GM23338 (cell line): ENCODE data around the gene NUBPL. TPM values are rescaled to one million over a fixed set of nuclear protein-coding genes. Genes with fewer than 3 reads are reported as not detected.
"Not testable (repeated sequence)": the region's sequence is repeated elsewhere in the genome, so short reads cannot be mapped to it uniquely, and the experiment has no call there.

Source experiments
- ATAC-seq: fragments of 200-7000 bp; cut with Tn5 transposase; 3 replicates; pipeline ENCODE4 v1.9.1; 2020
- DNase-seq: peaks from one replicate; pipeline ENCODE4 v3.0.0-alpha.2; 2015; ENCODE audit warnings: low spot score
- H2AFZ ChIP-seq: fragments of 200-600 bp; sonication (generic); 2 replicates; pipeline ENCODE4 v1.8.0; 2016; ENCODE audit warnings: antibody characterized with exemption, mild to moderate bottlenecking, moderate library complexity
- H3F3A ChIP-seq: fragments of 200-600 bp; sonication (generic); replicated peaks from 2 replicates; pipeline ENCODE4 v1.8.0; 2017; ENCODE audit warnings: antibody characterized with exemption, mixed run types, low read depth
- H3K27ac ChIP-seq: fragments of 200-600 bp; sonication (generic); 2 replicates; pipeline ENCODE4 v1.6.1; 2016; ENCODE audit warnings: low read depth
- H3K27me3 ChIP-seq: fragments of 200-600 bp; sonication (generic); 2 replicates; pipeline ENCODE4 v1.8.0; 2016; ENCODE audit warnings: mild to moderate bottlenecking, mixed run types, moderate library complexity; ENCODE audit not compliant: insufficient read depth
- H3K36me3 ChIP-seq: fragments of 200-600 bp; sonication (generic); 2 replicates; pipeline ENCODE4 v1.8.0; 2016; ENCODE audit warnings: mild to moderate bottlenecking; ENCODE audit not compliant: insufficient read depth
- H3K4me1 ChIP-seq: fragments of 200-600 bp; sonication (generic); 2 replicates; pipeline ENCODE4 v1.8.0; 2016; ENCODE audit warnings: mild to moderate bottlenecking, moderate library complexity; ENCODE audit not compliant: insufficient read depth
- H3K4me2 ChIP-seq: fragments of 200-600 bp; sonication (generic); 2 replicates; pipeline ENCODE4 v1.7.1; 2017; ENCODE audit warnings: mixed run types
- H3K4me3 ChIP-seq: fragments of 200-600 bp; sonication (generic); 2 replicates; pipeline ENCODE4 v1.6.1; 2016; ENCODE audit warnings: mixed run types
- H3K79me2 ChIP-seq: fragments of 200-600 bp; sonication (generic); replicated peaks from 2 replicates; pipeline ENCODE4 v1.8.0; 2017; ENCODE audit warnings: mild to moderate bottlenecking; ENCODE audit not compliant: insufficient read depth
- H3K9me2 ChIP-seq: fragments of 200-600 bp; sonication (generic); 2 replicates; pipeline ENCODE4 v1.8.0; 2017; ENCODE audit not compliant: insufficient read depth
- H4K20me1 ChIP-seq: fragments of 200-600 bp; sonication (generic); replicated peaks from 2 replicates; pipeline ENCODE4 v1.8.0; 2017; ENCODE audit warnings: mild to moderate bottlenecking; ENCODE audit not compliant: insufficient read depth
- H3K27ac Mint-ChIP-seq: 2 replicates; pipeline ENCODE4 v1.8.0; 2020; ENCODE audit warnings: inconsistent platforms, mild to moderate bottlenecking, moderate library complexity, mixed read lengths
- H3K27me3 Mint-ChIP-seq: 3 replicates; pipeline ENCODE4 v1.8.0; 2022; ENCODE audit warnings: low read depth, mild to moderate bottlenecking, moderate library complexity, mixed read lengths, inconsistent platforms; ENCODE audit not compliant: insufficient read depth, poor library complexity
- H3K36me3 Mint-ChIP-seq: 3 replicates; pipeline ENCODE4 v1.8.0; 2021; ENCODE audit warnings: low read depth, mild to moderate bottlenecking, inconsistent platforms, moderate library complexity, mixed read lengths
- H3K4me1 Mint-ChIP-seq: 3 replicates; pipeline ENCODE4 v1.8.0; 2020; ENCODE audit warnings: mild to moderate bottlenecking, inconsistent platforms, mixed read lengths
- H3K4me3 Mint-ChIP-seq: 3 replicates; pipeline ENCODE4 v1.8.0; 2021; ENCODE audit warnings: moderate library complexity, mild to moderate bottlenecking, inconsistent platforms, mixed read lengths
- H3K9me3 Mint-ChIP-seq: 3 replicates; pipeline ENCODE4 v1.8.0; 2020; ENCODE audit warnings: moderate library complexity, mild to moderate bottlenecking, inconsistent platforms, mixed read lengths
- CREB1 ChIP-seq: fragments of 250-450 bp; sonication (Bioruptor Pico); IDR thresholded peaks from 2 replicates; pipeline ENCODE4 v1.5.0; 2020; ENCODE audit warnings: low read depth, mild to moderate bottlenecking, moderate library complexity
- CTCF ChIP-seq, 2 experiments: fragments of 200-600 bp in 1 of 2; sonication (generic) in 1 of 2; conservative IDR thresholded peaks; 2 replicates each; pipeline versions ENCODE4 v1.5.1 to v1.6.1; 2016 to 2017; ENCODE audit warnings: antibody characterized with exemption in 2 of 2, low read depth in 2 of 2, mild to moderate bottlenecking in 2 of 2, moderate library complexity in 1 of 2
- ETS1 ChIP-seq: IDR thresholded peaks from 2 replicates; pipeline ENCODE4 v1.6.1; 2016; ENCODE audit warnings: antibody characterized with exemption
- EZH2 ChIP-seq: fragments of 200-600 bp; sonication (generic); IDR thresholded peaks from one replicate; pipeline ENCODE4 v1.8.0; 2017; ENCODE audit warnings: antibody characterized with exemption, mild to moderate bottlenecking, low read depth; ENCODE audit not compliant: unreplicated experiment
- EZH2phosphoT487 ChIP-seq: fragments of 200-600 bp; sonication (generic); IDR thresholded peaks from one replicate; pipeline ENCODE4 v1.8.1; 2018; ENCODE audit warnings: antibody characterized with exemption; ENCODE audit not compliant: unreplicated experiment
- JUNB ChIP-seq: IDR thresholded peaks from one replicate; pipeline ENCODE4 v1.6.1; 2016; ENCODE audit warnings: antibody characterized with exemption; ENCODE audit not compliant: unreplicated experiment
- NANOG ChIP-seq: IDR thresholded peaks from 2 replicates; pipeline ENCODE4 v1.6.1; 2016; ENCODE audit warnings: antibody characterized with exemption, borderline replicate concordance
- POLR2AphosphoS5 ChIP-seq: IDR thresholded peaks from 2 replicates; pipeline ENCODE4 v1.6.1; 2016; ENCODE audit warnings: antibody characterized with exemption, low read depth
- STAT1 ChIP-seq: IDR thresholded peaks from one replicate; pipeline ENCODE4 v1.6.1; 2016; ENCODE audit warnings: antibody characterized with exemption; ENCODE audit not compliant: unreplicated experiment
- ZNF114 ChIP-seq: fragments of 250-450 bp; sonication (Bioruptor Pico); IDR thresholded peaks from 2 replicates; pipeline ENCODE4 v1.5.0; 2020; ENCODE audit warnings: mild to moderate bottlenecking, moderate library complexity
- ZNF462 ChIP-seq: fragments of 250-450 bp; sonication (Bioruptor Pico); IDR thresholded peaks from 2 replicates; pipeline ENCODE4 v1.5.0; 2020; ENCODE audit warnings: mild to moderate bottlenecking, moderate library complexity
- polyA plus RNA-seq: library from polyadenylated mRNA; unstranded; fragments of >200 nt; fragmentation: Nextera tagmentation; extraction: Ambion mirVana; gene quantifications from 2 replicates; pipeline ENCODE4 v1.2.1, GENCODE V29; 2016
- total RNA-seq: library from RNA; depleted of rRNA; stranded (reverse); fragments of >200 nt; shearing (Covaris generic); gene quantifications from 2 replicates; pipeline ENCODE4 v1.2.3, GENCODE V29; 2014

NUBPL gene
- total and polyA plus RNA-seq, 2 experiments from 2014 or later, result 6.1 to 20.7 TPM

- no peaks in the 10 kb centered on the region; the same call in 1 of the 2 replicates for H3K36me3 ChIP-seq
- no peak for DNase-seq
- no peak overlapping the region for H3K27ac Mint-ChIP-seq
- H3K79me2 ChIP-seq, result no peaks in the 10 kb centered on the region
- no peaks in the 10 kb centered on the region for H3K4me1 ChIP-seq
- H4K20me1 ChIP-seq, result no peaks in the 10 kb centered on the region
- H2AFZ ChIP-seq, result no peak overlapping the region
- no peak overlapping the region for H3K4me3 Mint-ChIP-seq
- TF ChIP-seq ZNF462 (no peak), ETS1 (no peak), EZH2 (no peak), EZH2phosphoT487 (no peak), ZNF114 (CRISPR knock-in tag) (no peak), POLR2AphosphoS5 (no peak), CTCF (conservative IDR thresholded peaks at IDR 0.05; ENCODE audit: low read depth in 2 of 2) (no peak), STAT1 (no peak), JUNB (no peak), CREB1 (no peak), NANOG (no peak)
- H3K36me3 Mint-ChIP-seq, result peaks cover 45% of the 10 kb centered on the region
- ATAC-seq, result no peak
- 0 out of 2 replicates have a peak, but pooled peaks cover 8% of the 10 kb centered on the region for H3K9me2 ChIP-seq
- no peaks in the 10 kb centered on the region for H3K4me1 Mint-ChIP-seq
- H3K4me2 ChIP-seq, result no peak overlapping the region
- H3K9me3 Mint-ChIP-seq, result peaks cover 28% of the 10 kb centered on the region
- no peaks in the 10 kb centered on the region for H3F3A ChIP-seq
- no peak overlapping the region for H3K27ac ChIP-seq
- no peaks in the 10 kb centered on the region for H3K27me3 ChIP-seq
- H3K27me3 Mint-ChIP-seq, result peaks cover 4% of the 10 kb centered on the region
- H3K4me3 ChIP-seq, result no peak overlapping the region
Measured at GRCh38 chr14:31622060-31622459, 60.9 kb downstream of the NUBPL start.

- not testable (repeated sequence) for ATAC-seq, H3K4me3 Mint-ChIP-seq, DNase-seq, H3K27me3 ChIP-seq, H3K4me2 ChIP-seq, H3F3A ChIP-seq, H3K4me1 Mint-ChIP-seq, H4K20me1 ChIP-seq, H3K9me2 ChIP-seq, H2AFZ ChIP-seq, H3K27ac Mint-ChIP-seq, H3K4me3 ChIP-seq, H3K79me2 ChIP-seq, H3K4me1 ChIP-seq, H3K27me3 Mint-ChIP-seq, H3K27ac ChIP-seq
- Mint-ChIP-seq H3K9me3 (peaks cover 49% of the 10 kb centered on the region), H3K36me3 (peaks cover 29% of the 10 kb centered on the region)
- peaks cover 16% of the 10 kb centered on the region; the same call in 1 of the 2 replicates for H3K36me3 ChIP-seq
Measured at GRCh38 chr14:31652900-31653299, 91.7 kb downstream of the NUBPL start.
